Renal cortex interstitium (tissue), 11 donors: Measurements from ENCODE around the gene RHBDD1. TPM values are rescaled to one million over a fixed set of nuclear protein-coding genes. Genes with fewer than 3 reads are reported as not detected.
"Not testable (repeated sequence)": the region's sequence is repeated elsewhere in the genome, so short reads cannot be mapped to it uniquely, and the experiment has no call there.

Source experiments
- DNase-seq, 11 donors: peaks; one replicate each; pipeline ENCODE4 v3.0.0-alpha.2; 2013; ENCODE audit warnings: low read depth in 9 of 11, low spot score in 4 of 11; ENCODE audit errors: extremely low read depth in 1 of 11
- polyA plus RNA-seq, 3 donors: library from polyadenylated mRNA; unstranded; fragments of 120-200 nt; gene quantifications; one replicate each; pipeline ENCODE4 v1.2.1, GENCODE V29; 2013; ENCODE audit not compliant: insufficient read length in 3 of 3

The RHBDD1 gene
- polyA plus RNA-seq, 3 donors: 25.6 to 35.4 (median 29.2) TPM

GRCh38 chr2:226797289-226797988 is 38.4 kb upstream of the RHBDD1 start:
- DNase-seq: no peak

DNA sequence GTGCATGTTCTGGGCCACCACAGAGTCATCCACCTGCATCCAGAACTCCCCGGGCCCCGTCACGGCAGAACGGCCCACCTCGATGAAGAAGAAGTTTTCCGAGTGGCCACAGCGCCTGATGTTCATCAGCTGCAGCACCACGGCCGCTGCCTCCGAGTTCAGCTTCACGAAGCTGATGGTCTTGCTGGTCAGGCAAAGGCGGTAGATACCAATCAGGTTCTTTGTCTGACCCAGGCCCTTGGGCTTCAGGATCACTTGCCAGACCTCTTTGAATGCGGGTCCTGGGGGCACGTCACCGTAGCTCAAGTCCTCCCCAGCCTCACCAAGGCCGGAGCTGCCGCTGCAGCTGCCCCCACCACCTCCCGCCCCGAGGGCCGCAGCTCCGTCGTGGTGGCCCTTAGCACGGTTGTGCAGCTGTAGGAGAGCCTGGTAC is 37.8 kb upstream of the RHBDD1 start:
- no peak for DNase-seq

DNA sequence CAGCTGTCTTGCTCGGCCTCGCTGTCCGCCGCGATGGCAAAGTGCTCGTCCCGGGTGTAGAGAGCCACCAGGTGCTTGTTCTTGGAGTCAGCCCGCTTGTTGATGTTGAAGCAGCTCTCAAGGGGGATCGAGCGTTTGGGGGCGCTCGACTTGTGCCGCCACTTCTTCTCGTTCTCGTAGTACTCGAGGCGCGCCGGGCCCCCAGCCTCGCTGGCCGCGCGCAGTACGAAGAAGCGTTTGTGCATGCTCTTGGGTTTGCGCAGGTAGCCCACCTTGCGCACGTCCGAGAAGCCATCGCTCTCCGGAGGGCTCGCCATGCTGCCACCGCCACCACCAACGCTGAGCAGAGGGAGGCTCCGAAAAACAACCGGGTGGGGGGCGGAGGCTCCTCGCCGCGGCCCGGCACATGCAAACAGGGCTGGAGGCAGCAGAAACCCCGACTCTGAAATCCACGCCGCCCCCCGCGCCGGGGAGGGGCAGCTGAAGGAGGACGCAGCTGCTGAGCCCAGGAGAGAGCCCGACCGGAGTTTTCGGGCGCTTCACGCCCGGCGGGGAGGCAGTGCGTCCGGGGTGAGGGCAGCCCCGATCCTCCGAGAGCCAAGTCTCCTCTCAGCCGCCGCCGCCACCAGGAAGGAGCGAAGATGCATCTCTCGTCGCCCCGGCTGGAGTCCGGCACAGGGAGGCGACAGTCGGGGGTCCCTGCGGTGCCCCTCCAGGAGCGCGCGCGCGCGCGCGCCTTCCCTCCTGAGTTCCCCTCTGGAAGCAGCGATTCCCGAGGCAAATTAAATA is 37.2 kb upstream of the RHBDD1 start:
- DNase-seq: peak in 1 of 11 donors; percentile 54

- DNase-seq: peak in 8 of 11 donors; percentile 61 to 80 (median 74)
Observed at GRCh38 chr2:226799211-226799975, 36.5 kb upstream of the RHBDD1 start, which contains the start of gene IRS1. TSS of gene IRS1 (minus strand) at chr2:226799820. CDS start at chr2:226798738, 1,082 bp downstream.

DNA sequence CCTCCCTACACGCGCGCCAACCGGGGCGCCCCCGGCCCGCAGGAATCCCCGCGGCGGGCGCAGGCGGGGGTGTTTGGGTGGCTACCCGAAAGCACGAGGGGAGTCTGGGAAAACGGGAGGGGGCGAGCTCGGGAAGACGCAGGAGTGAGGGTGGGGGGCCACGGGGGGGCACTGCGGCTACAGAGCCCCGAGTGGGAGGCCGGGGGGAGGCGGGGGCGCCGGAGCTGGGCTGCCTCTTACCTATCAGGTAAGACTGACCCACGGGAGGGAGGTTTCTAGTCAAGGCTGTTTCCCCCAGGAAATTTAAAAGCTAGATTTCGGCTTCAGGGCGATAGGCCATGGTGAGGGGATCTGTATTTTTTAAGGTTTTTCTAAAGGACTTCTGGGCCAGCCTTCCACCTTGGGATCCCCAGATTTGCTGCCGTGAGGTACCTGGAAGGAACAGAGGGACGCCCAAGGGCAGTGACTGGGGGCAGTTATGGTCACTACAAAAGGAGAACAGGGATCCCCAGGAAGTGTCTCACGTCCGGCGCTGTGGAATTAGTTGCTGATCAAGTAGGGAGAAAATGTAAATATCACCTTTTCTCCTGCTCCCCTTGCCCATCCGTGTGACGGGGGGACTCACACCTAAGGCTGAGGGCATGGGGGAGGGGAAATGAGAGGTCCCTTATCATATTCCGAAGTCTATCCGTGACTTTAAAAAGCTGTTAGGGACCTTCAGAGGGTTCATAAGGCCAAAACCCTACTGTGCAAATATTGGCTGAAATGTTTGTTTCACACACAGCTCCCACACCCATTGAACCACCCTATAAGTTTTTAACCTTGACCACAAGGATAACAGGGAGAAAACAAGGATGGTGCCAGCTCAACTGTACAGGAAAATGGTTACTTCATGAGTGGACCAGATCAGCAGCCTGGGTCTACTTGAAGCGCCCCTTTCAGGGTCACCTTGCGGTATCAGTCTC is 35.6 kb upstream of the RHBDD1 start:
- no peak for DNase-seq

DNA sequence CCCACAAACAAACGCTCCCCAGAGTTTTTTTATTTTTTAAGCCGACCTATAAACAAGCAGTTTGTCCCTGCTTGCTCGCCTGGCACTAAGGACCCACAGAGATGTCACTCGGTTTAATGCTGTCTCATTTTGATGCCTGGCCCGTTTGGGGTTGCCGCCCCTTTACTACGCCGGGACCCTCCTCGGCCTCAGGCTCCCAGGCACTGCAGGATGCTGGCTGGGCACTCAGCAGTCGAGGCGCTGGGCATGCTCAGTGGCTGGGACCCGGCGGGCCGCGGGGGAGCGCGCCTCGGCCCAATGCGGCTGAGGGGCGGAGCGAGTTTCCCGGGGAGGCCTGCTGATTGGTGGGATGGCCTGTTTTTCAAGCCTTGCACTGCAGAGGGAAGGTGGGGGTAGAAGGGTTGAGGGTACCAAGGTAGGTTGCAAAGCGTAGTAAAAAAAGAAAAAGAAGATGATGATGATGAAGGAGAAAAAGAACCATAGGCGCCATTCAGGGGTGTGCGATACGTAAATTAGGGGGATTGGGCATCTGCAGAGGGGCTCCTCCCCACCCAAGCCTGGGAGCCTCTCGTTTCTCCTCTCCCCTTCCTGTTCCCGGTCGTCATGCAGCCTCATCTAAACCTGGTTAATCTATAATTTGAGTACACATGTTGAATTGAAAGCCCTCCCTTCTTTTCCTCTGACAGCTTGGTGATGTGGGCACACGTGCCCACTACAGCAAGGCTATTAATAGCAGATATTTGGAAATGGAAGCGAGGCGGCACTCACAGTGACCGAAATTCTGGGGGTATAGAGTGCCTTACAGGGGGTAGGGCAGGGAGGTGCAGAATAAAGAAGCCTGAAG is 34.7 kb upstream of the RHBDD1 start:
- DNase-seq: peak in 9 of 11 donors; percentile 70 to 89 (median 80)

GRCh38 chr2:226802573-226802972 is 33.3 kb upstream of the RHBDD1 start:
- peak in 3 of 11 donors; percentile 65 to 80 (median 66) for DNase-seq

DNA sequence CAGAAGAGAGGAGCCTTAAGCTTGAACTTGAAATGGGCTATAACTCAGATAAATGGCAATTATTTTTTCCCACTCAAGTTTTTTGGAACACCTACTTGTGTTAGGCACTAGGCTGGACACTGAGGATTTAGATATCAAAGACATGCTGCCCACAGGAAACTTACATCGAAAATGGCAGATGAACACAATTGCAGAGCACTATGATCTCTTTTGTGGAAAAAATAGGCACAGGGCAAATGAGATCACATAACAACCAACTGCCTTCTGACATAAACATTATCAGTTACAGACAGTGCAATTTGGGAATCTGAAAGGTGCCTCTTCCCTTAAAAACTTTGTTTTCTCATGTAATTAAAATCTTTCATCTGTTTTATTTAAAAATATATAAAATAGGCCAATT is 32.4 kb upstream of the RHBDD1 start:
- no peak for DNase-seq

DNA sequence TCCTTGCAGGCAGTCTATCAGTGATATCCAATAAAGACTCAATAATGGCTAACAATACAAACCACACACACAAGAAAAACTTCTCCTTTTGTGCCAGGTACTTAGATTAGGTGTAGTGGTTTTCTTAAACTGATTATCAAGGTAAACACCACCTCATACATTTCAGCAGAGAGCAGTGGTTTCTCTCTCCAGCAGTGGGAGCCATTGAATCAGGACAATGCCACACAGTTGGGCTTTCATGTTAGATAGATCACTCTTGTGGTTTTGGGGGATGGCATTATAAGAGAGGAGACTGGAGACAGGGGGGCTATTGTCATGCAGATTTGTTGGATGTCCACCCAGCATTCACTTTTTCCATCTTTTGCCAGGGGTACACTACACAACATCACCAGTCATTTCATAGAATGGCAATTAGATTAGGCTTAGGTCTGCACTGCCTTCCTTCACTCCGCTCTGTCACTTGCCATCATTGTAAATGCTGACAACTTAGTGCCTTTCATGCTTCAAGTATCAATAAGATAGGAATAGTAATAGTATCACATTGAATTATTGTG is 22.6 kb upstream of the RHBDD1 start:
- no peak for DNase-seq

DNA sequence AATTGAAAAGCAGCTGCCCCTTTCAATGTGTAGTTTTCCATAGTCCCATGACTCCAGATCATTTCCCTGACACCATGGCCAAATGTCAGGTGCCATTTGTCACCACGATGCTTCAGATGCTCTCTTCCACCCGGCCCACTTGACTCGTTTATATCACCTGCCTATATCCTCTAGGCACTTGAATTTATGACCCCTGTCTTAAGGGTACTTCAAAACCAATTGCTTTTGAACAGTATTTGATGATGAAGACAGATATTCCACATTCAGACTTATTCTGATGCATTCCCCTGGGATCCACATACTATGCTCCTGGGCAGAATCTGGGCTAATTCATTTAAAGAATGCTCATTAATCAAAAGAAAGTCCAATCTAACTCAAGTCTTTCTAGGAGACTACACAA is 16.9 kb upstream of the RHBDD1 start:
- DNase-seq: no peak

DNA sequence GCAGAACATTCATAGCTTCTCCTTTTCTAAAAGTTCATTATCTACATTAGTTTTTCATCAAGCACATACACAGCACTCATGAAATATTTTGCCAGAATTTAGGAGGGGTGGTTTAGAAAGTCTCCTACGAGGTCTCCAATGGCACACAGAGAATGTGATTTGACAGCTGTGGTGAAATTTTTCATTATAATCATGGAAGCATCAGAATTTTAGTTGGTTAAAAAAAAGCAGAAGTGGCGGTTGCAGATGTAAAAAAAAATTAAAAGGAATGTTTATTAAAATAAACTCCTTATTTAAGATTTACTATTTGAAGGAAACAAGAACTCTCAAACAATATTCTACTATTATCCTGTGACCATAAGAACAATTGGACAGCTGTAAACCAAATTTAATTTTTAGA is 10.8 kb upstream of the RHBDD1 start:
- no peak for DNase-seq

DNA sequence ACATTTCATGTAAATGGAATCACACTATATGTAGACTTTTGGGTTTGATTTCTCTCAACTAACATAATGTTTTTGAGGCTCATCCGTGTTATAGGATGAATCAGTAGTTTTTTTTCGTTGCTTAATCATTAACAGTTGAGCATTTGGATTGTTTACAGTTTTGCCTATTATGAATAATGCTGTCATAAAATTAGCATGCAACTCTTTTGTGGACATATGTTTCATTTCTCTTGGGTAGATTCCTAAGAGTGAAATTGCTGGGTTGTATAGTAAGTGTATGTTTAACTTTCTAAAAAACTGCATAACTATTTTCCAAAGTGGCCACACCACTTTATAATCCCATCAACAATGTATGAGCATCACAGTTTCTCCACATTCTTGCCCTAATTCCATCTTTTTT is 7.7 kb upstream of the RHBDD1 start:
- DNase-seq: no peak

DNA sequence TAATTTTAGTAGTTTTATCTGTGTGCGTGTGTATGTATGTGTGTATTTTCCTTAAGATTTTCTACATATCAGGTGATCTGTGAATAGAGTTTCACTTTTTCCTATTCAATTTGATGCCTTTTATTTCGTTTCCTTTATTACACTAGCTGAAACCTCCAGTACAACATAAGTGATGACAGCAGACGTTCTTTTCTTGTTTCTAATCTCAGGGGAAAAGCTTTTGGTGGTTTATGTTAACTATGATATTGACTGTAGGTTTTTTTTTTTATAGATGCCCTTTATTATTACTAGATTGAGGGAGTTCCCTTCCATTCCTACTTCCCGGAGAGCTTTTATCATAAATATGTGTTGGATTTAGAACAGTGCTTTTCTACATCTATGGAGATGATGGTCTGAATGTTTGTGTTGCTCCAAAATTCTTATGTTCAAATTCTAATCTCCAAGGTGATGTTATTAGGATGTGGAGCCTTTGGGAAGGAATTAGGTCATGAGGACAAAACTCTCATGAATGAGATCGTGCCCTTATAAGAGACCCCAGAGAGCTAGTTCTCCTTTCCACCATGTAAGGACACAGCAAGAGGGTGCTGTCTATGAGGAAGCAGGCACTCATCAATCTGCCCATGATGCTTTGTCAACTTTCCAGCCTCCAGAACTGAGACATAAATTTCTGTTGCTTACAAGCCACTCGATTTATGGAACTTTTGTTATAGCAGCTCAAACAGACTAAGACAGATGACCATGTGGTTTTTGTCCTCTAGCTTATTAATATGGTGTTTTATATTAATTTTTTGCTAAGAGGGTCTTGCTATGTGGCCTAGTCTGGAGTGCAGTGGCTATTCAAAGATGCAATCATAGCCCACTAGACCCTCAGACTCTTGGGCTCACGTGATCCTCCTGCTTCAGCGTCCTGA is 5.9 kb upstream of the RHBDD1 start:
- no peak for DNase-seq

DNA sequence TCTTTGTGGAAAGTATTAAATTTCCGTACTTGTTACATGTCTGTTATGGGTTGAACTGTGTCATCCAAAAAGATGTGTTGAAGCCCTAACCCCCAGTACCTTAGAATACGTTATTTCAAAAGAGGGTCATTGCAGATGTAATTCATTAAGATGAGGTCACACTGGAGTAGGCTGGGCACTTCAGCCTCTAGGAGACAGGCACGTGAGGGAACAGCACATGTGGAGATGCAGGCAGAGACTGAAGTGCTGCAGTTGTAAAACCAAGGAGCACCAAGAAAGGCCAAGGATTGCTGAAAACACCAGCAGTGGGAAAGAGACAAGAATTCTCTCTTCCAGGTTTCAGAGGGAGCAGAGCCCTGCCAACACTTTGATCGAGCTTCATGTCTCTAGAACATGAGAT is 4.6 kb upstream of the RHBDD1 start:
- no peak for DNase-seq

- no peak for DNase-seq
Observed at GRCh38 chr2:226832061-226832460, 3.8 kb upstream of the RHBDD1 start.

DNA sequence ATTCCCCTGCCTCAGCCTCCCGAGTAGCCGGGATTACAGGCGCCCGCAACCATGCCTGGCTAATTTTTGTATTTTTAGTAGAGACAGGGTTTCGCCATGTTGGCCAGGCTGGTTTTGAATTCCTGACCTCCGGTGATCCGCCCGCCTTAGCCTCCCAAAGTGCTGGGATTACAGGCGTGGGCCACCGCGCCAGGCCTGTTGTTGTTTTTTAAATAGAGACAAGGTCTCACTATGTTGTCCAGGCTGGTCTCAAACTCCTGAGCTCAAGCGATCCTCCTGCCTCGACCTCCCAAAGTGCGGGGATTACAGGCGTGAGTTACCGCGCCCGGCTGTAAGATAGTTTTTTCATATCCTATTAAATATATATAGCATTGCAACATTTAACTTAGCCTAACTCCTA is 974 bp upstream of the RHBDD1 start:
- not testable (repeated sequence) for DNase-seq
